Right cardiac atrium (tissue), 5 donors: ENCODE data around the gene ATXN10. TPM values are rescaled to one million over a fixed set of nuclear protein-coding genes. Genes with fewer than 3 reads are reported as not detected.
"Not testable (repeated sequence)": the region's sequence is repeated elsewhere in the genome, so short reads cannot be mapped to it uniquely, and the experiment has no call there.

ENCODE experiments used
- ATAC-seq, 2 donors: fragments of 200-7000 bp; cut with Tn5 transposase; one replicate each; pipeline versions ENCODE4 v1.8.0 to v1.9.1; 2020; ENCODE audit warnings: moderate library complexity in 2 of 2, mild to moderate bottlenecking in 1 of 2
- DNase-seq, 3 donors: peaks; one replicate each; pipeline ENCODE4 v3.0.0-alpha.2; 2020
- H3K27ac ChIP-seq: one replicate; pipeline ENCODE4 v1.5.1; 2013; ENCODE audit warnings: mild to moderate bottlenecking, low read length, control low read depth, moderate library complexity
- H3K27me3 ChIP-seq: one replicate; pipeline ENCODE4 v1.6.1; 2013; ENCODE audit not compliant: control insufficient read depth, insufficient read depth
- H3K4me1 ChIP-seq: one replicate; pipeline ENCODE4 v1.6.1; 2013; ENCODE audit warnings: low read length; ENCODE audit not compliant: control insufficient read depth, insufficient read depth
- H3K4me3 ChIP-seq: one replicate; pipeline ENCODE4 v1.5.1; 2013; ENCODE audit warnings: low read length, control low read depth
- H3K9me3 ChIP-seq: one replicate; pipeline ENCODE4 v1.6.1; 2013; ENCODE audit warnings: low read length; ENCODE audit not compliant: control insufficient read depth
- WGBS: extraction: QIAGEN DNeasy Blood & Tissue Kit; methylation state at CpG from one replicate; pipeline ENCODE4 v1.1.7; 2013; 5-methylcytosine and 5-hydroxymethylcytosine counted together
- intact Hi-C, 4 donors: fragments of 100-400 bp; cut with DNase I; formaldehyde crosslinking; loops; one replicate each; pipeline versions ENCODE4 v1.11.0 to v1.14.0; 2022 to 2023
- polyA plus RNA-seq: library from polyadenylated mRNA; stranded (reverse); fragments of 200-250 nt; gene quantifications from one replicate; pipeline ENCODE4 v1.2.3, GENCODE V29; 2013
- total RNA-seq, 4 donors: library from RNA; stranded (reverse); fragmentation: NEBNext Ultra II Directional; extraction: Animal tissue kit (Norgen Biotek cat#: 25700); gene quantifications; one replicate each; pipeline ENCODE4 v1.2.1, GENCODE V29; 2021
- donor health status: healthy with polysubstance abuse.
- donor health status: DM: no; HTN: yes; CAD: no.
- donor health status: DM: no; HTN: no; CAD: no.
- donor health status: DM: no; HTN: yes; CAD: no; lungs with severe emphysema.
- donor health status: DM: yes; HTN: yes; CAD: no.

The ATXN10 gene
- total and polyA plus RNA-seq, 5 donors = 96.6 to 176 (median 147) TPM

DNA sequence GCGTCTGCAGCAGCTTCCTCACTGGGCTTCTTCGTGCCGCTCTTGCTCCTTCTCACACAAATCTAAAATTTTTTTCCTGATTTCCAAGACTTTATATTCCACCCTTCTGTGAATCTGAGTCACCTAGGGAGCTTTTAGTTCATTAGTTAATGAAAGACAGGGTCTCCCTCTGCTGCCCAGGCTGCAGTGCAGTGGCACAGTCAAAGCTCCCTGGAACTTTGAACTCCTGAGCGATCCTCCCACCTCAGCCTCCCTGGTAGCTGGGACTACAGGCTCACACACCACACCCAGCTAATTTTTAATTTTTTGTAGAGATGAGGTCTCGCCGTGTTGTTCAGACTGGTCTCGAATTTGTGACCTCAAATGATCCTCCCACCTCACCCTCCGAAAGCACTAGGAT is 116.9 kb downstream of the ATXN10 start:
- Histone ChIP-seq H3K4me3 (no peak overlapping the region), H3K9me3 (no peaks in the 10 kb centered on the region), H3K27ac (no peak overlapping the region), H3K27me3 (no peaks in the 10 kb centered on the region), H3K4me1 (peaks cover 2% of the 10 kb centered on the region)
- 96% methylated on average over 8 of the region's 8 CpGs for WGBS
- ATAC-seq (no peak), DNase-seq (no peak)
- intact Hi-C loops = no loop called here

- ATAC-seq (no peak), DNase-seq (no peak)
- H3K9me3 ChIP-seq = no peaks in the 10 kb centered on the region
- no peaks in the 10 kb centered on the region for H3K4me1 ChIP-seq
- no peak overlapping the region for H3K4me3 ChIP-seq
- intact Hi-C loops = no loop called here
- no peaks in the 10 kb centered on the region for H3K27me3 ChIP-seq
- WGBS = 97% methylated on average over 1 of the region's 1 CpG
- H3K27ac ChIP-seq = no peak overlapping the region
Observed at GRCh38 chr22:45790401-45790800, 118.8 kb downstream of the ATXN10 start.

DNA sequence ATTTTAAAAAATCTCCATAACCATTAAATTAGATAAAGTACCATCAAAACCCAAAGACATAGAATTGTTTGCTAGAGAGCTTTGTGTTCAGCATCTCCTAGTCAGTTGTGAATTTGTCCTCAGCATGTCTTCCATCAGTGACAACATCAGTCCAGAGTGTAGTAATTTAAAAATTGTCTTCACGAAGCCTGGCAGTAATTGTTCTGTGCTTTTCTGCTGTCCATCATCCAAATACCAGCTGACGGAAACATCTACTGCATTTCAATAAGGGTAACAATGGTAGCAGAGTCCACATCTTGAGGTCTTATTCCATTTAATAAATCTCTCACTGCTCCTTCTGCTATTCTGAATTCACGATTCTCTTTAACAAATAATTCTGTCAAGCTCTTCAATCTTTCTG is 121.5 kb downstream of the ATXN10 start:
- DNase-seq (no peak), ATAC-seq (no peak)
- 98% methylated on average over 3 of the region's 3 CpGs for WGBS
- H3K4me1 ChIP-seq = no peaks in the 10 kb centered on the region
- H3K4me3 ChIP-seq = no peak overlapping the region
- H3K9me3 ChIP-seq = peaks cover 4% of the 10 kb centered on the region
- no peaks in the 10 kb centered on the region for H3K27me3 ChIP-seq
- intact Hi-C loops = no loop called here
- H3K27ac ChIP-seq = no peak overlapping the region

- Histone ChIP-seq H3K9me3 (peaks cover 4% of the 10 kb centered on the region), H3K27me3 (no peaks in the 10 kb centered on the region), H3K27ac (no peak overlapping the region), H3K4me1 (no peaks in the 10 kb centered on the region), H3K4me3 (no peak overlapping the region)
- ATAC-seq (no peak), DNase-seq (no peak)
- WGBS = 98% methylated on average over 2 of the region's 2 CpGs
- intact Hi-C loops = no loop called here
Observed at GRCh38 chr22:45793892-45794291, 122.3 kb downstream of the ATXN10 start.

DNA sequence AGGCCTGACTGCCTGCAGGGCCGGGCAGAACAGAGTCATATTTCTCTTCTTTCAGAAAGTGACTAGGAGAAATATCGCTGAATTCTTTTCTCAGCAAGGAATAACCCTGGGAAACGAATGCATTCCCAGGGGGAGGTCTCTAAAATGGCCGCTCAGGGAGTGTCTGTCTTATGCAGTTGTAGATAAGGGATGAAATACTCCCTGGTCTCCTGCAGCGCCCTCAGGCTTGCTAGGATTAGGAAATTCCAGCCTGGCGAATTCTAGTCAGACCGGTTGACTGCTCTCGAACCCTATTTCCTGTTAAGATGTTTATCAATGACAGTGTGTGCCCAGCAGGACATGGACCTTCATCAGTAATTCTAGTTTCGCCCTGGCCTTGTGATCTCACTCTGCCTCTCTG is 124.4 kb downstream of the ATXN10 start:
- DNase-seq, H3K9me3 ChIP-seq, ATAC-seq, intact Hi-C loops, H3K4me1 ChIP-seq, H3K27ac ChIP-seq, H3K4me3 ChIP-seq, H3K27me3 ChIP-seq: not testable (repeated sequence)
- WGBS = 96% methylated on average over 9 of the region's 9 CpGs

DNA sequence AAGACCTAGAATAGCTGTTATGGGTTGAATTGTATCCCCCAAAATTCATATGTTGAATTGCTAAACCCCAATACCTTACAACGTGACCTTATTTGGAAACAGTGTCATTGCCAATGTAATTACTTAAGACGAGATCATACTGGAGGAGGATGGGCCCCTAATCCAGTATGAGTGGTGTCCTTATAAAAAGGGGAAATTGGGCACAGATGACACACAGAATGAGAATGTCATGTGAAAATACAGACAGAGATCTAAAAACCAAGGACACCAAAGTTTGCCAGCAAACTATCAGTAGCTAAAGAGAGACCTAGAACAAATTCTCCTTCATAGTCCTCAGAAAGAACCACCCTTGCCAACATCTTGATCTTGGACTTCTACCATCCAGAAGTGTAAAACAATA is 127.7 kb downstream of the ATXN10 start:
- no peaks in the 10 kb centered on the region for H3K4me1 ChIP-seq
- no peak for ATAC-seq
- WGBS = 95% methylated on average over 2 of the region's 2 CpGs
- intact Hi-C loops = no loop called here
- peaks cover 4% of the 10 kb centered on the region for H3K9me3 ChIP-seq
- H3K4me3 ChIP-seq = no peak overlapping the region
- DNase-seq = no peak
- H3K27ac ChIP-seq = no peak overlapping the region
- no peaks in the 10 kb centered on the region for H3K27me3 ChIP-seq

DNA sequence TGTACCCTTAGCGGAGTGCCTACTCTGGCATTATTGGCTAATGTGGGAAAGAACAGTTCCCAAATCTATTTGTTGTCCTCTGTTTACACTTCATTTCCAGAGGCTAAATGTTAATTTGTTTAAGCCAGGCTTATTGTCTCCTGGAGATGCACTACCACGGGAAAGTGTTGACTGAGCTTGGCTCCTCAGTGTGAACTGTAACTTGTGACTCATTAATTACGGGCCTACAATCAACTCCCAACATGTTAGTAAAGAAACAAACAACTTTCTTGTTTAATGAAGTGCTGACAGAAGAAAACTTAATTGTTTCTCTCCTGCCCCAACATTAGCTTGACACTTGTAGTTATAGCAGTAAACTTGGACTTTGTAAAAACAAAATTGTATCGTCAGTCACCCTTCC is 130.4 kb downstream of the ATXN10 start:
- no peak overlapping the region for H3K4me3 ChIP-seq
- no peaks in the 10 kb centered on the region for H3K27me3 ChIP-seq
- H3K27ac ChIP-seq = no peak overlapping the region
- 94% methylated on average over 4 of the region's 4 CpGs for WGBS
- no peaks in the 10 kb centered on the region for H3K9me3 ChIP-seq
- H3K4me1 ChIP-seq = peaks cover 2% of the 10 kb centered on the region
- intact Hi-C loops = no loop called here
- no peak for ATAC-seq
- no peak for DNase-seq

- peaks cover 2% of the 10 kb centered on the region for H3K4me1 ChIP-seq
Observed at GRCh38 chr22:45804319-45804985, 132.8 kb downstream of the ATXN10 start.

GRCh38 chr22:45804986-45805325 is 133.3 kb downstream of the ATXN10 start:
- Histone ChIP-seq H3K4me3 (no peak overlapping the region), H3K9me3 (no peaks in the 10 kb centered on the region), H3K27me3 (no peaks in the 10 kb centered on the region), H3K4me1 (peaks cover 2% of the 10 kb centered on the region), H3K27ac (no peak overlapping the region)
- intact Hi-C loops = no loop called here
- no peak for ATAC-seq
- 82% methylated on average over 3 of the region's 3 CpGs for WGBS
- DNase-seq = no peak

More at GRCh38 chr22:45804319-45804985, 132.8 kb downstream of the ATXN10 start:
- intact Hi-C loops = no loop called here
- Histone ChIP-seq H3K27me3 (no peaks in the 10 kb centered on the region), H3K27ac (no peak overlapping the region), H3K9me3 (no peaks in the 10 kb centered on the region), H3K4me3 (no peak overlapping the region)
- DNase-seq (no peak), ATAC-seq (no peak)
- WGBS = 94% methylated on average over 6 of the region's 6 CpGs

GRCh38 chr22:45805413-45805812 is 133.8 kb downstream of the ATXN10 start:
- DNase-seq (no peak), ATAC-seq (peak; percentile 48 to 67)
- Histone ChIP-seq H3K4me1 (peaks cover 2% of the 10 kb centered on the region), H3K27ac (no peak overlapping the region), H3K4me3 (no peak overlapping the region), H3K9me3 (no peaks in the 10 kb centered on the region), H3K27me3 (no peaks in the 10 kb centered on the region)
- intact Hi-C loops = no loop called here
- 67% methylated on average over 6 of the region's 6 CpGs for WGBS

- no peak for DNase-seq
- Histone ChIP-seq H3K27ac (no peak overlapping the region), H3K9me3 (no peaks in the 10 kb centered on the region), H3K27me3 (no peaks in the 10 kb centered on the region), H3K4me3 (no peak overlapping the region), H3K4me1 (peaks cover 2% of the 10 kb centered on the region)
- 86% methylated on average over 10 of the region's 10 CpGs for whole genome bisulfite sequencing
- intact Hi-C loops = no loop called here
- peak in 1 of 2 donors; percentile 37 for ATAC-seq
Observed at GRCh38 chr22:45807156-45807915, 135.7 kb downstream of the ATXN10 start.
